ENCODE measurements around the gene PGRMC1.
"Not testable (repeated sequence)": the region's sequence is repeated elsewhere in the genome, so short reads cannot be mapped to it uniquely, and the experiment has no call there.

Gene PGRMC1

GRCh38 chrX:119235051-119235511 lies 1.0 kb upstream of the PGRMC1 start:
- no peak for DNase-seq

- DNase-seq, result peak; percentile 22
Observed at GRCh38 chrX:119236623-119237561, 807 bp downstream of the PGRMC1 start.

GRCh38 chrX:119237562-119237942 lies 1.5 kb downstream of the PGRMC1 start:
- no peak for DNase-seq

- DNase-seq, result no peak
Observed at GRCh38 chrX:119238557-119238956, 2.5 kb downstream of the PGRMC1 start.

- no peak for DNase-seq
Observed at GRCh38 chrX:119240356-119240755, 4.3 kb downstream of the PGRMC1 start.

- DNase-seq, result no peak
Observed at GRCh38 chrX:119247702-119248101, 11.6 kb downstream of the PGRMC1 start.

- DNase-seq, result no peak
Observed at GRCh38 chrX:119249891-119250290, 13.8 kb downstream of the PGRMC1 start.

- DNase-seq, result no peak
Observed at GRCh38 chrX:119251386-119251785, 15.3 kb downstream of the PGRMC1 start.

- no peak for DNase-seq
Observed at GRCh38 chrX:119252716-119253115, 16.6 kb downstream of the PGRMC1 start.

- DNase-seq, result peak; percentile 28
Observed at GRCh38 chrX:119266364-119266995, 30.4 kb downstream of the PGRMC1 start.

GRCh38 chrX:119267115-119267514 lies 31.0 kb downstream of the PGRMC1 start:
- DNase-seq, result not testable (repeated sequence)

GRCh38 chrX:119272882-119273419 lies 36.9 kb downstream of the PGRMC1 start:
- DNase-seq, result no peak

- peak; percentile 32 for DNase-seq
Observed at GRCh38 chrX:119273420-119274192, 37.5 kb downstream of the PGRMC1 start.

- DNase-seq, result not testable (repeated sequence)
Observed at GRCh38 chrX:119282347-119282746, 46.3 kb downstream of the PGRMC1 start.

GRCh38 chrX:119288890-119289393 lies 52.9 kb downstream of the PGRMC1 start:
- no peak for DNase-seq

- DNase-seq, result no peak
Observed at GRCh38 chrX:119290476-119290875, 54.4 kb downstream of the PGRMC1 start.

- not testable (repeated sequence) for DNase-seq
Observed at GRCh38 chrX:119291246-119291645, 55.2 kb downstream of the PGRMC1 start.

GRCh38 chrX:119292445-119292844 lies 56.4 kb downstream of the PGRMC1 start:
- DNase-seq, result no peak
